GM23248 (cell line): Measurements from ENCODE around the gene SEMA5A.

Experiments
- EZH2 ChIP-seq: fragments of 200-600 bp; sonication (generic); IDR thresholded peaks from 2 replicates; pipeline ENCODE4 v1.6.1; 2018; ENCODE audit warnings: antibody characterized with exemption, mild to moderate bottlenecking; ENCODE audit not compliant: insufficient read depth, poor library complexity, severe bottlenecking
- EZH2phosphoT487 ChIP-seq: fragments of 200-600 bp; sonication (generic); IDR thresholded peaks from 2 replicates; pipeline ENCODE4 v1.6.1; 2018; ENCODE audit warnings: antibody characterized with exemption, moderate library complexity, mild to moderate bottlenecking, low read depth; ENCODE audit not compliant: insufficient read depth

DNA sequence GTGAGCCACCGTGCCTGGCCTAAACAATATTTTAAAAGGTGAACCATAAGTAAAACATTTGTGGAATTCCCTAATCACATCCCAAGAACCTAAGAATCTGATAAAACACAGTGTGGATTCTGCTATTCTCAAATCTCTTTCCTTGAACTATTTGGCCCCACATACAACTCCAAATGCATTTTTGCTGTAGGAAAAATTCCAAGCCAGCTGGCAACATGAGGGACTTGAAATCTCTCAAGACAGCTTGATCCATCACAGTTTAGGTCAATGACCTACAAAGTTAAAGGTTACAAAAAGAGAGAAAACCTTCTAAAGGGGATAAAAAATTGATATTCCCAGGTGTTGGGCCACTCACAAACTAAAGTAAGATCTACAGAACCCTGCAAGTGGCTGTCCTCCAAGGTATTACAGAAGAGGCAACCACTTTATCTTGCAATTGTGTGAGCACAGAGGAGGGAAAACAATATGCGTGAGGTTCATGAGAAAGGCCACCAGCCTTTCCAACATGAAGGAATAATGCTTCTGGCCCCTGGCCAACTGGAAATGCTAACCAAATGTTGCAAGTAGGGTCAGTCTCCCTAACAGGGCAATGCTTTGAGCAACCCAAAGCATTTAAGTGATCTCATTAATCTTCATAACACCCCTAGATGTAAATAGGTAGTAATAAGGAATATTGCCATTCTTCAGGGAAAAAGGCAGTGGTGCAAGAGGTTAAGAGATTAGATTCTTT lies 221.4 kb downstream of the SEMA5A start:
- TF ChIP-seq EZH2phosphoT487, result no peak
- no peak for TF ChIP-seq EZH2
